GM23248 (cell line): ENCODE results near the gene ACTG1.

ENCODE experiments used
- EZH2 ChIP-seq: fragments of 200-600 bp; sonication (generic); IDR thresholded peaks from 2 replicates; pipeline ENCODE4 v1.6.1; 2018; ENCODE audit warnings: antibody characterized with exemption, mild to moderate bottlenecking; ENCODE audit not compliant: insufficient read depth, poor library complexity, severe bottlenecking
- EZH2phosphoT487 ChIP-seq: fragments of 200-600 bp; sonication (generic); IDR thresholded peaks from 2 replicates; pipeline ENCODE4 v1.6.1; 2018; ENCODE audit warnings: antibody characterized with exemption, moderate library complexity, mild to moderate bottlenecking, low read depth; ENCODE audit not compliant: insufficient read depth

DNA sequence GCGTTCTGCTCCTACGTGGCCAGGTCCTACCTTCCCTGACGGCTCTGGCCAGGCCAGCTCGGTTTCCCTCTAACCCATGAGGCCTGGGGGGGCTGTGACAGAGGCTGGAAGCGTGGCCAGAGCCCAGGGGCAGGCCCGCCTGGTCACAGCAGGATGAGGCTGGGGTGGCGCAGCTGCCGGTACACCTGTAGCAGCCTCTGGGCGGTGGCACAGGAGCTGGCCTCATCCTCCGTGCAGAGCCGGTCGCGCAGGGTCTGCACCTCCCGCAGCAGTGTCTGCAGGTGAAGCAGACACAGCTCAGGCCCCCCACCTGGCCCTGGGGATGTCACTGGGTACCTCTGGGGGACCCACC lies 28.1 kb upstream of the ACTG1 start:
- no peak for TF ChIP-seq EZH2
- no peak for TF ChIP-seq EZH2phosphoT487
